Measurements from ENCODE around the gene CCDC170.

GRCh38 chr6:151661509-151661908 is 167.7 kb downstream of the CCDC170 start:
- TF ChIP-seq POLR2A (IDR thresholded peaks at IDR 0.05) (no peak), CTCF (IDR thresholded peaks at IDR 0.05) (no peak), EP300 (IDR thresholded peaks at IDR 0.05) (no peak)

All from upper lobe of left lung (tissue), 4 donors.